Activated CD4-positive, alpha-beta T cell treated with anti-CD3 and anti-CD28 coated beads, Interleukin-2, amount 50 U/mL, for 16 hours (primary cell): ENCODE results near the gene LGSN.
"Not testable (repeated sequence)": the region's sequence is repeated elsewhere in the genome, so short reads cannot be mapped to it uniquely, and the experiment has no call there.

Experiments used
- DNase-seq: peaks from one replicate; pipeline ENCODE4 v3.0.0-alpha.2; 2020

Gene LGSN

DNA sequence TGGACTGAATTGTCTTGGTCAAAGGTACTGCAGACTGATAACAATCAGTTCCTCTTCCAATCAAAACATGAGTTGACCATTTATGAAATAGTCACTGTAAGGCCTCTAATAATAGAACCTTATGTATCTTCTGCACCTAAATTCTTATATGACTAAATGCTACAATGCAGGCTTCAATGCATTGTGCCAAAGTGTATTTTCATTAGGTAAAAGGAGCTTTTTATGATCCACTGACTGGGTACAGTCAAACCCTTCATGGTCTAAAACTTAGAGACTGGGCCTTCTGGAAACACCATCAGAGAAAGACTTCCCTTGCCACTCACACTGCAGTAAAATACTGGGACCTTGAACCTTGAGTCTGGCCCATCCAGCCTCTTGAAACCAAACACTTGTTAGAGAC is 16.3 kb downstream of the LGSN start:
- DNase-seq, result no peak

DNA sequence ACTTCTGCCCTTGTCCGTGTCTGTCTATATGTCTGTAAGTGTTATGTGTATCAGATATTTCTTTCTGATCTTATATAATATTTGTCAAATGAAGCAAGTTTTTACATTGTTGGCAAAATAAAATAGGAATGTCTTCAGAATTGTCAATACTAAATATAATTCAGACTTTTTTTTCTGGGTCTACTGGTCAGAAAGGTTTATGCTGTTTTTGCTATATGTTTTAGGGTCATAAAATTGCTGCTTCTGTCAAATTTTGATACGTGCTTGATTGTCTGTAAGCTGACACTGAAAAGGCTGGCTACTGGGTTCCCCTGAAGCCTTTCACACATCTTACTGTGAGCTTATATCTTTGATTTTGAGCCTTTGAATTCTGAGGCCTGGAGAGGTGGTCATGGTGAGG is 20.1 kb downstream of the LGSN start:
- DNase-seq, result no peak

DNA sequence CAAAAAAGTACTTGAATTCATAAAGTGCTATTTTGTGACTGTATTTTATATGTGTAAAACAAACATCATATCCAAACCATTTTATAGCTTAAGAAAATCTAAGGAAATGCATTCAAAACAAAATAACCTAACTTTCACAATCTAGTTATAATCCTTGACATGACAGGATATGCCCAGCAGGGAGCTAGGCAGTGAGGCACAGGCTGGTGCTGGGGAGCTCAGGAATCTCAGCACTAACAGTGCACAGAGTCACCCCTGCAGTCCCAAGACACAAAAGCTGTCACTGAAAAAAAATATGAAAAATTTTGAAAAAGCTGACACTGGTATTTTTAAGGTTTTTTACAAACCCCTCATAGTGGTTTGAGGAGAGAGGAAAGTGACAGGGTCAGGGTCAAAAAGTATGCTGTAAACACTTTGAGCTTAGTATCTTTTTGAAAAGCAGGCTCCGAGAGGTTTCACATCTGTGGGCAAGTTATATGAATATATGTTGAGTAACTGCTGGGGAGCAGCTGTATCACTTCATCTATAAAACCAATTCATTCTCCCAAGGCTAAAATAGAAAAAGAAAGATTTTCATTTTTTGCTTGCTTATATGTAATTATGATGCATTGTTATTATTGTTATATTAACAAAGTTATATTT is 24.1 kb downstream of the LGSN start:
- DNase-seq, result no peak

DNA sequence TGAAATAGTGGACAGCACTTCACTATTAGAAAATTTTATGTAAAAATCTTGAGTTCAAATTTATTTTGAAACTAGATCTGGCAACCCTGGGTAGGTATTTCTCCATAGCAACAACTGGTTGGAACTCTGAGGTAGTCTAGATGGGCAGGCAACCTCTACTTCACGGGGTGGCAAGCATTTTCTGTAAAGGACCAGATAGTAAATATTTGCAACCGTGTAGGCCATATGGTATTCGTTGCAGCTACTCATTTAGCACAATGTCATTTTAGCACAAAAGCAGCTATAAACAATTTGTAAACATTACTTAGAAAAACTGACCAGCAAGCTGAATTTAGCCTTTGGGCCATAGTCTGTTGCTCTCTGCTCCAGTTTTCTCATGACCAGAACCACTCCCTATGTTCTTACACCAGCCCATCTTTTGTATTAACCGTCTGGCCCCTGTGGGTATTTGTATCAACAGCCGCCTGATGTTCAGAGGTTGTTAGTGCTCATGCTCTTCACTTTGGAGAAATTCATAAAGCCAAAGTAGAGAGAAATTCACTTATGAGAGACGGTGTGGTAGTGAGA is 29.2 kb downstream of the LGSN start:
- no peak for DNase-seq

DNA sequence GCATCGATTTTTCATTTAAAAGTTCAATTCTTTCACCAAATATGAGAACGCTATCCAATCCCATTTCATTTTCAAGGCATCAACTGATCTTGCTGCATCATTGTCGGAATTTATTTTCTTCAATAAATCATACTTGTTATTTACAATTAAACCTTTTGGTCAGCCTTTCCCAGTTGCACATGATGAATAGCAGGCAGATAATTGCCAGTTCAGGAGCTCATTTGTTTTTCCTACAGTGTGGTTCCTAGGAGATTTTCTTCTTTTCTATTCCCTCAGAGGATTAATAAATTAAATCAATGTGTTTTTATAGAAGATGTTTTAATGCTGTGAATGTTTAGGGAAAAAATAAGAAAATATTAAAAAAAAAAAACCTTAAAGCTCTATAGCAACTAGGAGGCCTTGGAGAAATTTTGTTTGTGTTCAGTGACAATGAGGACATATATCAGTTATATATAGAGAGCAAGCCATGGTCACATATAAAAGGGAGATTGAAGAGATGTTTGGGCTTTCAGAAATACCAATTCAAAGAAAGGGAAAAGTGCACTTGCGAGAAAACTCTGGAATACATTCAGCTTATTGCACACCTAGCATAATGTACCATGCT is 30.4 kb downstream of the LGSN start:
- DNase-seq, result no peak

DNA sequence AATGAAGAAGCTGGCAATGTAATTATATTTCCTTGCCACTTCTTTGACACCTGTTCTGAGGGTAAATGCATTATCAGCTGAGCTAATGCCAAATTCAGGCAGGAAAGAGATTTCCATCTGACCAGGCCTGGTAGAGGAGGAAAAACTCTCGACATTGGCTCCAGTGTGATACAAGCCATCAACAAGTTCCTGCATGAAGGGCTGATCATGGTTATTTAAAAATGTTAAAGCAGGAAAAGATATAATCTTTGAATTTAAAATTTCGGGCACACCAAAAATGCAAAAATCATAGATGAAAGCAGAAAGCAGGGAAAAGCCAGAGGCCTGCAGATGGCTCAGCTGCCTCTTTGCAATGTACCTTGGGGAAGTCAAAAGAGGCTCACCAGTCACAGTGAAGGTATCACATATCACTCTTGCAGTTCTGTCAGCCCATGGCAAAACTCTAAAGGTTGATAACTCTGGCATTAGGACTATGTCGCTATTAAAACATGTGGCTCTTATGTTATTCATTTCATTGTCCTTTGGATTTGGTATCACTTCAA is 39.1 kb downstream of the LGSN start:
- no peak for DNase-seq

DNA sequence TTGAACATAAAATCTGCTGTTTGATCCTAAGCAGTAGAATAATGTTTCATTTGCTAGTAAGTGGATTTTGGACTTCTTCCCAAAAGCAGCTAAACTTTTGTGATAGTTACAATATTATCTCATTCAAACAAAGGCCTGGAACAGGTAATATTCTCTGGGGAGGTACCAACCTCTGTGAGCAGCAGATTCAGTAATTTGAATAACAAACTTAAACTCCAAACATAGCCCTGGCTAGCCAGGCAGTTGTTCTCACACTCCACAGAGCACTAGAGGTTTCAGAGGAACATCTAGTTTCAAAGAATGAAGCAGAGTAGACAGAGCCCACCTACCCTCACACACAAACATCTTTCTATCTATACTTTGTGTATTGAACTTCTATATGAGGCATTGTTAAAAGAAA is 40.9 kb downstream of the LGSN start:
- DNase-seq, result no peak

DNA sequence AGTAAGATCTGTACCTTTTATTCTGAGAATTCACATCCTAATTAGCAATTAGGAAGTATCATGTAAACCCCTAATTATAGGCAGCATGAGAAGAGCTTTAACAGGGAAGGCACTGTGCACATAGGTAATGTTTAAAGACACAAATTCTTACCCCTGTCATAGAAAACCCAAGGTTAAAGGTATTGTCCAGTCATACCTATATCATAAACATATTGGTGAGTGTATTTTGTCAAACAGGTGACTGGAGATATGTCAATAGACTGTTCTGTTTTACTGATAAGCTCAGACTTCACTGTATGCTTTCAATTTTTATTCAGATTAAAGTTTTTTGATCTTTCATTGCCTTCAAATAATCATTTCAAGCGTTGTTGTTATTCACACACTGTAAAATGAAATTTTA is 43.8 kb downstream of the LGSN start:
- DNase-seq, result no peak

DNA sequence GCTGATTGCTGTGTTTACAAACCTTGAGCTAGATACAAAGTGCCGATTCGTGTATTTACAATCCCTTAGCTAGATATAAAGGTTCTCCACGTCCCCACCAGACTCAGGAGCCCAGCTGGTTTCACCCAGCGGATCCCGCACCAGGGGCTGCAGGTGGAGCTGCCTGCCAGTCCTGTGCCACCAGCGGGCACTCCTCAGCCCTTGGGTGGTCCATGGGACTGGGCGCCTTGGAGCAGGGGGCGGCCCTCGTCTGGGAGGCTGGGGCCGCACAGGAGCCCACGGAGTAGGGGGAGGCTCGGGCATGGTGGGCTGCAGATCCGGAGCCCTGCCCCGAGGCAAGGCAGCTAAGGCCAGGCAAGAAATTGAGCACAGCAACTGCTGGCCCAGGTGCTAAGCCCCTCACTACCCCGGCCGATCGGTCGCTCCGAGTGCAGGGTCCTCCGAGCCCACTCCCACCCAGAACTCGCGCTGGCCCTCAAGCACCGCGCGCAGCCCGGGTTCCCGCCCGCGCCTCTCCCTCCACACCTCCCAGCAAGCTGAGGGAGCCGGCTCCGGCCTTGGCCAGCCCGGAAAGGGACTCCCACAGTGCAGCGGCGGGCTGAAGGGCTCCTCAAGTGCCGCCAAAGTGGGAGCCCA is 44.9 kb downstream of the LGSN start:
- DNase-seq, result not testable (repeated sequence)

DNA sequence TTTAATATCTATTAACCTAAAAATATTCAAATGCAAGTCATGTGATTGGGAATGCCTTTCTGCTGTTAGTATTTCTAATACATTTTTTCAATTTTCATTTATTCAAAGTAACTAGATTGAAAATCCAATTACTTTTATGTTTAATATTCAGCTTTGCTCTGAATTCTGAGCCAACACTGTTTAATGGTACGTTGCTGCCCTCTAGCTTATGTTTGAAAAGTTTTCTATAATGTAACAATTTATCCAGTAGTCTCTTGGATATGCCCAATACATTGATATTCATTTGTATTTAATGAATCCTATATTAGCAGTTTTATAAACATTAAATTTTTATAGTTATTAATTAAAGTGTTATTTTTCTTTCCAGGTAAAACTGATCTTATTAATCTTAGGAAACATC is 47.4 kb downstream of the LGSN start:
- no peak for DNase-seq

DNA sequence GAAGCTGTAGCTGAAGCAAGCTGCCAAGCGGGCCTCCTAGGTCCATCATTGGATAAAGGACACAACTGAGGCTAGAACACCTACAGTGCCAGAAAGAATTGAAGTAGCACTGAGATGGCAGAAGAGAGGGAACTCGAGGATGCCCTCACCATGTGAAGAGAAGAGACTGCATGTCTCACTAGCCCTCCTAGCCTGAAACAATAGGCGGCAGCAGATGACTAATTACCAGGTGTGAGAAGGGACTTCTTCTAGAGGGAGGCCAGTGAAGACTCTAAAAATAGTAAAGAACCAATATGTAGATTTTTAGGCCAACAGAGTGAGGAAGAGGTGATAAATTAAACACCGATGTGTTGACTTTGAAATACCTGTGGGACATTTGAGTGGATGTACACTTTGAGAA is 50.3 kb downstream of the LGSN start:
- DNase-seq, result no peak

DNA sequence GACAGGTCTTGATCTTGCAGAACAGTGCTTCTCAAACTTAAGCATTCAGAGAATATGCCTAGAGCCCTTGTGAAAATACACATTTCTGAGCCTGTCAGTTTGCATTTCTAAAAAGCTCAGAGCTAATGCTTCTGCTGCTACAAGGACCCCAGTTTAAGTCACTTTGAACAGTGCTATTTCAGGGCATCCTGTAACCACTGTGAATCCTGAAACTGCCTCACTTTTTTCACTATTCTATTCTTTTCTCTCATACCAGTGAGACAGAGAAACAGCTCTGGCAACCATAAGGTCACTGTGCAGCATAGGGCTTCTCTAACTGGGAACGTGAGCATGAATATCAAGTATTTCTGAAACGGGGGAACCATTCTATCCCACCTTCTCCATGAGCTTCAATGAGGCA is 51.2 kb downstream of the LGSN start:
- DNase-seq, result no peak

DNA sequence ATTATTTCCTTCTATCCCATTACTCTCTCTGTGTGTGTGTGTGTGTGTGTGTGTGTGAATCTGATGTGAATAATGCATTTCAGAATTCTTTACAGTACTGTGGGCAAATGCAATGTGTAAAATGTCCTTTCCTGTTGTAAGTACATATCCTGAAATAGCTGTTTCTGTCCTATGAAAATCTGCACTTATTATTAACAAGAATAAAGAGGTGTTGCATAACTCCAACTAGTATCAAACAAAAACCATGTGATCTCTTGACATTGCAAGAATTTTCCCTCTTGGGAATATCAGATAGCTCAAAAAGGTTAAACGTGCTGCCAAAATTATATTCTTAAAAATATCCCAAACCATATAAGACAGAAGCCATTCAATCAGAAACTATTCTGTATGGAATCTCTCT is 52.0 kb downstream of the LGSN start:
- no peak for DNase-seq

DNA sequence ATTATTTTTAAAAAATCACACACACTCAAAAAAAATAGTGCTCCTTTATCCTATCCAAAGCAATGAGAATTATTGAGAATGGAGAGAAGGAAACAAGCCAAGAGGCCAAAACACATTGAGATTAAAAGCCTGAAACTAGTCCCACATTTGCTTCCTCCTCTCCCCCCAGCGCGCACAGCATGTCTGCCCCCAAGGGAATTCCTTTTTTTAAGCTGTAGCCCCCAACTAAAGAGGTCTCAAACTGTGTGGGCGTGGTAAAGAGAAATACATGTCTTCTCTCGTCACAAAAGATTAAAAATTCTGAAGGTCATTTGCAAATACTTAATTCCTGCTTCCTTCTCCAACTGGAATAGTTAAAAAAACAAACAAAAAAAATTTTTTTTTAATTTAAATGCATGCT is 52.7 kb downstream of the LGSN start:
- DNase-seq, result no peak

DNA sequence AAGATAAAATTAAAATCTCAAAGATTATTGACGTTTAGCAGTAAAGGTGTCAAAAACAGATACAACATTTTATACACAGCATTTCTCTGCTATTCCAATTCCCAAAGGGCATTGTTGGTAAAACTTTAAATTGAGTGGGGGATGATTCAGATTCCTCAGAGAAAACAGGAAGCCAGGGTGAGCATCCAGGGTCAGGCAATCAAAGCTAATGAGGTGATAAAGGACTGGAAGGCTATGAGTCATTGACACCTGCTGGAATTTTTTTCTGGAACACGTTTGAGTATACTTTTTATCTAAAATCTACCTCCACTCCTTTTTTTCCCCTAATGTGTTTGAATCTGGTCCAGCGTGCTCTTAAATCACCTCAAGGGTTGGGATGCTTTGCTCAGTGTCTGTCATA is 56.3 kb downstream of the LGSN start:
- no peak for DNase-seq

DNA sequence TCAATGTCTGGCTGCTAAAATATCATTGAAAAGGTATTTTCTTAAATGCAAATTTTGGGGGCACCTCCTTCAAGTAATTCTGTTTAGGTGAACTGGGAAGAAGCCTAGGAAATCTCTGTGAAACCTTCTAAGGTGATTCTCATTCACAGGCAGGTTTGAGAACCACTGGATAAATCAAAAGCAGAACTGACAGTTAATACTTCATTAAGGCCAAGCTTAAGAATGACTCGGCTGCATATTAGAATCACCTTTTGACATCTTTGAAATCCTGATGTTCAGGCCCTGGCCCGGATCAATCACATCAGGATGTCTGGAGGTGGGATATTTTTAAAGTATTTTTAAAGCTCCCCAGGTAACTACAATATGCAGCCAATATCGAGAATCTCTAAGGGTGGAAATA is 58.0 kb downstream of the LGSN start:
- no peak for DNase-seq

DNA sequence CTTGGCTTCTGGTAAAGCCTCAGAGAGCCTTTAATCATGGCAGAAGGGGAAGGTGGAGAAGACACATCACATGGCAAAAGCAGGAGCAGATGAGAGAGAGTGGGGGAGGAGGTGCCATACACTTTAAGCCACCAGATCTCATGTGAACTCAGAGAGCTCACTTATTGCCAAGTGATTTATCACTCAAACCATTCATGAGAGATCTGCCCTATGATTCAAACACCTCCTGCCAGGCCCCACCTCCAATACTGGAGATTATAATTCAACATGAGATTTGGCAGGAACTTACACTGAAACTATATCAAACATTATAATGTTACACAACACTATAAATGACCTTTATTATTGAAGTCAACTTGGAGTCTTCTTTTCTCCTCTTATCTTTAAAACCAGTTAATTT is 60.6 kb downstream of the LGSN start:
- no peak for DNase-seq

DNA sequence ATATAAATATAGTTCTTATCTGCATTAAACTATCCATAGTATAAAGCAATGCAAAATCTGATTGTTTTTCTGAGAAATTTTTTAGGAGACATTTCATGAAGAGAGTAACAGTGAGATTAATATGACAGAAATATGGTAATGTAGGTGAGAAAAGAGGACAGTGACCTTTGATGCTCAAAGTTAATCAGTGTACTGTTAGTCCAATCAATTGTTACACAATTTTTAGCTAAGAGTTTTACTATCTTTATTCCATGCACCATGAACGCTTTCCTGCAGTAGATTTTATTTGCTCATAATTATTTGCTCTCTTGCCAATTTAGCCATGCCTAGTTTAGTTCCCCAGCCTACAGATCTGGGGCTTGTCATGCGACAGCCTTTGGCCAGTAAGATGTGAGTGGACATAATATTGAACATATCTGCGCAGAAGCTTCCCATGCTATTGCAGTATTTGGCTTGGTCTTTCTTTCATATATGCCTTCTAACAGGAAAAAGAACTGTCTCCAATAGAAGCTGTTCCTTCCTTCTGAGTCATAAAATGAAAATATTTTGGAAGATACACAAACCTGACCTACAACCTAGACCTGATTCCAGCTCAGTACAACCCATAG is 69.8 kb downstream of the LGSN start:
- no peak for DNase-seq

DNA sequence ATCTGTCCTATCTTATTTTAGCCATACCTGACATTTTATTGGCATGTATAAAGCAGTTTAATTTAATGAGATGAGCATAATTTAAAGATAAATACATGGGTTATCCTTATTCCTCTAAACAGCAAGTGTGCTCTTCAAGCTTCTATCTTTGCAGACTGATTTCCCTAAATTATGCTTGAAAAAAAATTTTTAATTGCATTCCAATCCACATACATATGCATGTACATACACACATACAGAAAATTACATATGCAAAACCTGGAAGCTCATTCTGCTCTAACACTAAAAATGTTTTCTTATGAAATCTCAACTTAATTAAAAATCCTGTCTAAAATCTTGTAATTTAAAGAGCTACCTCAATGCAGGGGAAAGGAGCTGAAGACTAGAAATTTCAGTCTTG is 73.2 kb downstream of the LGSN start:
- no peak for DNase-seq

DNA sequence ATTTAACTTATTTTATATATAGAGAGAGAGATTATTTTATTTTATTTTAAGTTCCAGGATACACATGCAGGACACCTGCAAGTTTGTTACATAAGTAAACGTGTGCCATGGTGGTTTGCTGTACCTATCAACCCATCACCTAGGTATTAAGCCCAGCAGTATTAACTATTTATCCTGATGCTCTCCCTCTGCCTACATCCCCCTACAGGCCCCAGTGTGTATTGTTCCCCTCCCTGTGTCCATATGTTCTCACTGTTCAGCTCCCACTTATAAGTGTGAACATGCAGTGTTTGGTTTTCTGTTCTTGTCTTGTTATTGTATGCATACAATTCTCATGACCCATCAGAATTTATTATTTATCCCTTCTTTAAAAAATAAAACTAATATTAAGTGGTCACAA is 73.9 kb downstream of the LGSN start:
- DNase-seq, result no peak

DNA sequence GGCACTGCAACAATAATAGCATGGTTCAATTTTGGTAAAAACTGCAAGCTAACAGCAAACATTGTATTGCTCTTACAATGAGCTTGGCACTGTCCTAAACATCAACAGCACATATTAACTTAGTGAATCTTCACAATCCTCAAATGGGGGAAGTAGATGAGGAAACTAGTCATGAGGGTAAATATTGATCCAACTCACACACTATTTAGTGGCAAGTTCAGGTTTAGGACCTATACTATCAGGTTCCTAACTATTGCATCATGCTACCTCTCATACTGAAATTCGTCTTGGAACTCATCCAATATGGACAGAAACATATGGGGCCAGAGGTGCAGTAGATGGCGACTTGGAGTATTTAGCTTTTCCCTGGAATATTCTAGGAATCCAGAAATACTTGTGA is 74.4 kb downstream of the LGSN start:
- DNase-seq, result no peak

DNA sequence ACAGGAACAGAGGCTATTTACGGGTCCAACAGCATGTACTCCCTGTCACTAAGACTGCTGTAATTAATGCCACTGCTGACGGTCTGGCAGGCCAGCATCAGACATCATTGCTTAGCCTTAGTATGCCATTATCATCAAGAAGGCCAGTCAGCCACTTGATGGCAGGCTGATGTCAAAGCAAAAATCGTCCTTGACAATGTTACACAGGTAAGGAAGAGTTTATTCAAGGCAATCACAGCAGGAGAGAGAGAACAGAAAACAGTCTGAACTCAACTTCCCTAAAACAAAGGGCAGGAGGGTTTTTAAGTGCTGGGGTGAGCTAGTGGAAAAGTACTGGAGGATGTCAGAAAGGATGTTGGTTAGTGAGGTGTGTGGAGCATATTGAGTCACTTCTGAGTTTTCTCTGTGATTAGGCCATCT is 83.4 kb downstream of the LGSN start:
- no peak for DNase-seq

DNA sequence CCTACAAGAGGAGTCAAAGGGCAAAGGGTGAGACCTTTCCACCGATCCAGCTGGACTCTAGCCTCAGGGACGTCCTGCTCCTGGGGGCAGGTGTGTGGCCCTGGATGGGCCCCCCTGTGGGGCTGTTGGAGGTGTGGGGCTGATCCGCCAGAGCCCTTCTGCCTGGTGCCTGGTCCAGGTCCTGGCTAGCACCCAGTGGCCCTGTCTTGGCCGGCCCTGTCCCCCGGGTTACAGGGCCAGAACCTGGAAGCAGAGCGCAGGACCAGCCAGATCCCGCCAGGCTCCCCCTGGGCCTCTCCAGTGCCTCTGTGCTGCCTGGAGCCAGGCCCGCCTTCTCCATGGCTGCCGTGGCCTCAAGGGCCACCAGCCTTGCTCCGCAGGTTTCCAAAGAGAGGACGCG is 89.3 kb downstream of the LGSN start:
- DNase-seq, result not testable (repeated sequence)

DNA sequence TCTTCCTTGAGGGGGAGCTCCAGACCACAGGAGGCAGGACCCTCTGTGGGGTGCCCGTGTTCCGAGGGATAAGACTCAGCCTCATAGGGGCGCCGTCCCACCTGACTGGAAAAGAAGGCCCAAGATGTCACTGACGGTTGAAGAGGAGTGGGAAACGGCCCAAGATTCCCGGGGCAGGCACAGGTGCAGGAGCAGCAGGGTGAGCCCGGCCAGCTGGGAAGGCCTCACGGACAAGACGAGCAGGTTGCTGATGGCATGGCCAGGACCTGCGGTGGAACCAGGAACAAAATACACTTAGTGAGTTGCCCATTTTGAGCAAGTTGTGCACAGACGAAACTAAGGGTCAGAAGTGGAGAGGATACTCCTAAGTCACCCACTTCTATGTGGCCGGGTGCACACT is 89.8 kb downstream of the LGSN start:
- not testable (repeated sequence) for DNase-seq
